ENCODE measurements around the gene ZNF662.

DNA sequence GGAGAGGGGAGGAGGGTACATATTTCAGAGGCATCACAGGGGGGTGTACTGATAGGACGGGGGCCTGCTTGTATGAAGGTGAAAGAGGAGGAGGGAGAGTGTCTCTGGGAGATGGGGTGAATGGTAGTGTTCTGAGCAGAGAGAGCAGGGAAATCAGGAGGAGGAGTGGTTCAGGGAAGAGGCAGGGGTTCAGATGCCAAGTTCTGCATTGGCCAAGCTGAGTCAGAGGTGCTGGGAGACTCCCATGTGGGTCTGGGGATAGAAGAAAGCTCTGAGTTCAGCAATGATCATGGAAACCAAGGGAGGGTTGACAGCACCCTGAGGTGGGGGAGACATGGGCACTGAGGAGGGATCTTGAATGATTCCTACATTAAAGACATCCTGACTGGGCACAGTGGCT lies 33.2 kb upstream of the ZNF662 start:
- TF ChIP-seq CTCF (IDR thresholded peaks at IDR 0.05) (no peak), POLR2A (IDR thresholded peaks at IDR 0.05) (no peak)

Measured in Peyer's patch (tissue), 4 donors.